GM21737 (cell line): ENCODE data around the gene XRCC1.

Experiments
- ATAC-seq: cut with Tn5 transposase; IDR thresholded peaks from one replicate; pipeline ENCODE4 v1.9.1; 2021; ENCODE audit warnings: mild to moderate bottlenecking, moderate library complexity; ENCODE audit not compliant: unreplicated experiment

Gene XRCC1

GRCh38 chr19:43582495-43582894 lies 7.2 kb upstream of the XRCC1 start:
- no peak for ATAC-seq

- ATAC-seq: no peak
Measured at GRCh38 chr19:43581467-43581866, 6.1 kb upstream of the XRCC1 start.

- ATAC-seq: no peak
Measured at GRCh38 chr19:43578787-43579186, 3.5 kb upstream of the XRCC1 start.

- ATAC-seq: no peak
Measured at GRCh38 chr19:43575955-43576878, 890 bp upstream of the XRCC1 start.

- no peak for ATAC-seq
Measured at GRCh38 chr19:43574424-43575155, 737 bp downstream of the XRCC1 start.

GRCh38 chr19:43572171-43572588 lies 3.1 kb downstream of the XRCC1 start:
- no peak for ATAC-seq

GRCh38 chr19:43570174-43570791 lies 5.0 kb downstream of the XRCC1 start:
- no peak for ATAC-seq

GRCh38 chr19:43569657-43570056 lies 5.7 kb downstream of the XRCC1 start:
- ATAC-seq: no peak

- ATAC-seq: no peak
Measured at GRCh38 chr19:43564800-43565199, 10.5 kb downstream of the XRCC1 start.

- ATAC-seq: no peak
Measured at GRCh38 chr19:43563816-43564457, 11.4 kb downstream of the XRCC1 start.

GRCh38 chr19:43562698-43563241 lies 12.6 kb downstream of the XRCC1 start:
- ATAC-seq: peak; percentile 73

GRCh38 chr19:43562226-43562697 lies 13.1 kb downstream of the XRCC1 start:
- ATAC-seq: no peak

GRCh38 chr19:43561139-43561970 lies 14.0 kb downstream of the XRCC1 start:
- ATAC-seq: no peak

GRCh38 chr19:43560687-43561086 lies 14.6 kb downstream of the XRCC1 start:
- ATAC-seq: no peak

- ATAC-seq: no peak
Measured at GRCh38 chr19:43555185-43555770, 20.0 kb downstream of the XRCC1 start.

- no peak for ATAC-seq
Measured at GRCh38 chr19:43554317-43554895, 20.9 kb downstream of the XRCC1 start.

- ATAC-seq: no peak
Measured at GRCh38 chr19:43553656-43554055, 21.7 kb downstream of the XRCC1 start.

- ATAC-seq: no peak
Measured at GRCh38 chr19:43552616-43553015, 22.7 kb downstream of the XRCC1 start.

- ATAC-seq: no peak
Measured at GRCh38 chr19:43552198-43552450, 23.2 kb downstream of the XRCC1 start.
